ENCODE measurements around the gene SPNS2. TPM values are rescaled to one million over a fixed set of nuclear protein-coding genes. Genes with fewer than 3 reads are reported as not detected.

Gene SPNS2
- total and polyA plus RNA-seq, 10 of the 15 experiments (the other 5 are each of a cell fraction or from before 2014, with no cell fraction given): 0.04 to 1.1 (median 0.23) TPM; not detected in 2

GRCh38 chr17:4558347-4558971 lies 59.8 kb downstream of the SPNS2 start (continued):
- TF ChIP-seq IRF5 (IDR thresholded peaks at IDR 0.05; ENCODE audit: borderline replicate concordance) (no peak), BCL11A (IDR thresholded peaks at IDR 0.05; ENCODE audit: low read depth, low read length) (no peak), KAT2A (conservative IDR thresholded peaks at IDR 0.05; ENCODE audit: control insufficient read depth, low read depth, low read length) (no peak), IKZF2 (IDR thresholded peaks at IDR 0.05) (no peak), IKZF1 (conservative IDR thresholded peaks at IDR 0.05) (no peak)

DNA sequence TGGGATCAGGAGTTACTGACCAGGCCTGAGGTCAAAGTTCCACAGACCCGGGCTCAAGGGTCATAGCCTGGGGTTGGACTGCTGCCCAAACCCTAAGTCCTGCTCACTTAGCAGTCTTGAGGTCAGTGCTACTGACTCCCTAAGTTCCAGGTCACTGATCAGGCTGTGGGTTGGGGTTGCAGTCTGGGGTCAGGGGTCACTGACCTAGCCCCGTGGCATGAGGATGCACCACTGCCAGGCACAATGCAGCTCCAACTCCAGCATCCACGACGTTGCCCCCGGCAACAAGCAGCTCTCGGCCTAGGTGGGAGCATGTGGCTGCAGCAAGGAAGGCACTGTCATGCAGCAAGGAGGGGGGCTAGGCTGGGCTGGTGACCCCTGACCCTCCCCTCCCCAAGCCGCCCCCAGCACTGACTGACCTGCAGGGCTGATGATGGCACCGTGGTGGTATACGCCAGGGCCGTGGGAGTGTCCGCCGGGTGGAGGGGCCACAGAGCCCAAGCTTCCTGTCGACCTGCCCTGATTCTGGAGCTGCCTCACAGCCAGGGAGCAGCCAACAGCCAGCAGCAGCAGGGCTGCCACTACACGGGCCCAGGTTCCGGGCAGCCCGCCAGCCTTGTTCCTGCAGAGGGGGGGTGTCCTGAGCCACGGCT lies 60.6 kb downstream of the SPNS2 start:
- H3K9ac ChIP-seq (ENCODE audit: control insufficient read depth, insufficient read depth, low read length): no peak overlapping the region
- H3K4me1 ChIP-seq (ENCODE audit: control insufficient read depth, insufficient read depth, low read length): peaks cover 46% of the 10 kb centered on the region
- H3K27ac ChIP-seq (ENCODE audit: control insufficient read depth, insufficient read depth): no peak overlapping the region
- in situ Hi-C loops (cut with MboI) (no loop called here), intact Hi-C loops (cut with micrococcal nuclease; ENCODE audit: unreplicated experiment) (no loop called here)
- WGBS (ENCODE audit: insufficient coverage, insufficient replicate concordance, low lambda C conversion rate, missing lambda C conversion rate): 76% methylated on average over 17 of the region's 17 CpGs
- ChIA-PET CTCF (no interaction called here), SMC1A (ENCODE audit: uncharacterized antibody, unreplicated experiment) (no interaction called here), RAD21 (ENCODE audit: unreplicated experiment) (no interaction called here), POLR2A (no interaction called here)
- no peaks in the 10 kb centered on the region for H3K27me3 ChIP-seq (replicated peaks in 1 of 2; ENCODE audit: control insufficient read depth in 2 of 2, insufficient read depth in 2 of 2, low read length in 1 of 2)
- TF ChIP-seq BMI1 (IDR thresholded peaks at IDR 0.05; ENCODE audit: borderline replicate concordance) (no peak), IKZF1 (conservative IDR thresholded peaks at IDR 0.05) (no peak), NR2F1 (conservative IDR thresholded peaks at IDR 0.05) (0 out of 2 replicates have a peak, but pooled peaks have one; percentile 33), CHD4 (IDR thresholded peaks at IDR 0.05) (no peak), CHD2 (IDR thresholded peaks at IDR 0.05; ENCODE audit: borderline replicate concordance, low read depth, low read length) (no peak), RCOR1 (conservative IDR thresholded peaks at IDR 0.05; ENCODE audit: low read depth, low read length) (no peak)
- H3K4me3 ChIP-seq: no peak overlapping the region
- no peak overlapping the region for H3K4me2 ChIP-seq (ENCODE audit: control insufficient read depth, insufficient read depth)
- ATAC-seq (no peak), FAIRE-seq (no peak), DNase-seq (ENCODE audit: low read depth, low spot score) (no peak)
- no peaks in the 10 kb centered on the region for H3K36me3 ChIP-seq (ENCODE audit: control insufficient read depth in 2 of 2, insufficient read depth in 2 of 2, low read length in 1 of 2)
- no peaks in the 10 kb centered on the region; the same call in 1 of the 3 replicates for H3K9me3 ChIP-seq (replicated peaks; ENCODE audit: control insufficient read depth, insufficient read depth, low read length)
- no peak overlapping the region for H2AFZ ChIP-seq (ENCODE audit: control insufficient read depth, low read depth, low read length)
- no peaks in the 10 kb centered on the region for H4K20me1 ChIP-seq (ENCODE audit: control insufficient read depth, insufficient read depth)
- H3K79me2 ChIP-seq (ENCODE audit: control insufficient read depth, insufficient read depth, low read length): peaks cover 15% of the 10 kb centered on the region
- no TSS peak for BruUV-seq (replicated peaks)
